ENCODE measurements around the gene MLLT11. TPM values are rescaled to one million over a fixed set of nuclear protein-coding genes. Genes with fewer than 3 reads are reported as not detected.
A peak's percentile ranks its signal among the peaks of the same experiment; 100 is the strongest.

MLLT11 gene
- polyA plus RNA-seq, 3 donors, result 0.38 to 0.93 (median 0.40) TPM

DNA sequence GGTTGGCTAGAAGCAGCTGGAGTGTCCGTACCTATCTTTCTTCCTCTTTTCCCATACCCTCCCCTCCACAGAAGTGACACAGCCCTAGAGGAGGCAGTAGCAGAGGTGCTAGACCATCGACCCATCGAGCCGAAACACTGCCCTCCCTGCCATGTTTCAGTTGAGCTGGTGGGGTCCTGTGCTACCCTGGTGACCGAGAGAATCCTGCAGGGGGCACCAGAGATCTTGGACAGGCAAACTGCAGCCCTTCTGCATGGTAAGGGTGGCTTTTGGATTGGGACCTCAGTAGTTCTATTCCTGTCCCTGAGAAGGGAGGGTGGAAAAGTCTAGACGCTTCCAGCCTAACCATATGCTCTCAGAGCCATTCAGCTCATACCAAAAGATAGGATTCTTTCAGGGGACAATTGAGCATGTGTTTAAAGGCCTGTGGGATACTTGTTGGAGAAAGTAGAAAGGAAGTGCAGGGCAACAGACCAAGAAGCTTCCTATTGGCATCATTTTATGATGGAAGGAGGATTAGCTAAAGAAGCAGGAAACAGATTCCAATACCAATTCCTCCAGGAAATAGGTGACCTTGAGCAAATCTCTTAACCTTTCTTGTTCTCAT, 35.6 kb upstream of the MLLT11 start:
- intact Hi-C loops (cut with micrococcal nuclease), result loop anchor here in 1 of 2 donors (5.0 kb wide), 2 partner anchors 33 to 133 kb away; partner anchors contain the start of genes CDC42SE1 and TNFAIP8L2
- H3K27me3 ChIP-seq (ENCODE audit: control insufficient read depth in 2 of 2, insufficient read depth in 2 of 2, low read length in 2 of 2), result no peaks in the 10 kb centered on the region

DNA sequence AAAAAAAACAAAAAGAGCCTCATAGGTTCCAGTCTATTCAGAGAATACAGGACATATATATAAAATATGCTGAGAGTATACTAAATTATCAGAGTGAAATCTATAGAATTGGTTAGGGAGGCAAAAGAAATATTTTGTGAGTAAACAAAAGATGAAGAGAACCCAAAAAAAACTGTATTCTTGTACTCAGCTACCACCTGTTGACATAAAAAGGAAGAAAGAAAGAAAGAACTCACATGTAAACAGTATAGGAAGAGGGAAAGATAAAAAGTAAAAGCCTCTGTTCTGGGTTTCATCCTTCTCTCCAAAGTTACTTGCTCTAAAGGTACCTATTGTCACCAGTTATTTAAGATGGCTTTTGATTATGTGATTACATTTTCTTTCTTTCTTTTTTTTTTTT, 33.7 kb upstream of the MLLT11 start:
- Histone ChIP-seq H3K27ac (ENCODE audit: low read depth in 1 of 2, low read length in 2 of 2) (no peak overlapping the region), H3K9ac (ENCODE audit: insufficient read depth, low read length, poor library complexity, severe bottlenecking) (no peak overlapping the region), H4K20me1 (ENCODE audit: insufficient read depth, low read length) (no peaks in the 10 kb centered on the region), H3K9me3 (replicated peaks in 1 of 2; ENCODE audit: control insufficient read depth in 1 of 2, insufficient read depth in 1 of 2, low read length in 2 of 2) (no peaks in the 10 kb centered on the region), H3K27me3 (ENCODE audit: control insufficient read depth in 2 of 2, insufficient read depth in 2 of 2, low read length in 2 of 2) (no peaks in the 10 kb centered on the region), H3K79me2 (ENCODE audit: insufficient read depth, low read length) (no peaks in the 10 kb centered on the region), H3K4me2 (replicated peaks; ENCODE audit: extremely low read depth, low read length, poor library complexity, severe bottlenecking) (no peak overlapping the region), H2AFZ (ENCODE audit: insufficient read depth, low read depth, low read length, poor library complexity, severe bottlenecking) (no peak overlapping the region), H3K4me1 (ENCODE audit: control insufficient read depth in 1 of 2, insufficient read depth in 2 of 2, low read length in 2 of 2) (peaks cover 4 to 7% of the 10 kb centered on the region in 2 donors), H3K36me3 (replicated peaks in 1 of 2; ENCODE audit: control insufficient read depth in 1 of 2, insufficient read depth in 2 of 2, low read length in 2 of 2) (peaks cover 28 to 64% of the 10 kb centered on the region in 2 donors), H3K4me3 (replicated peaks in 1 of 3; ENCODE audit: low read depth in 2 of 3, low read length in 3 of 3) (no peak overlapping the region)
- H3K4me3 Mint-ChIP-seq, result no peak overlapping the region
- H3K27ac Mint-ChIP-seq, result no peak overlapping the region
- no peaks in the 10 kb centered on the region for H3K27me3 Mint-ChIP-seq (ENCODE audit: low read depth in 3 of 3)
- peaks cover 48 to 71% of the 10 kb centered on the region in 2 donors for H3K36me3 Mint-ChIP-seq
- intact Hi-C loops (cut with micrococcal nuclease), result loop anchor here in 1 of 2 donors (5.0 kb wide), 1 partner anchor 131 kb away; the partner anchor contains the start of gene TNFAIP8L2
- DNase-seq, result no peak
- no peaks in the 10 kb centered on the region for H3K9me3 Mint-ChIP-seq
- peaks cover 3% of the 10 kb centered on the region for H3K4me1 Mint-ChIP-seq
- TF ChIP-seq, protein P1, sequence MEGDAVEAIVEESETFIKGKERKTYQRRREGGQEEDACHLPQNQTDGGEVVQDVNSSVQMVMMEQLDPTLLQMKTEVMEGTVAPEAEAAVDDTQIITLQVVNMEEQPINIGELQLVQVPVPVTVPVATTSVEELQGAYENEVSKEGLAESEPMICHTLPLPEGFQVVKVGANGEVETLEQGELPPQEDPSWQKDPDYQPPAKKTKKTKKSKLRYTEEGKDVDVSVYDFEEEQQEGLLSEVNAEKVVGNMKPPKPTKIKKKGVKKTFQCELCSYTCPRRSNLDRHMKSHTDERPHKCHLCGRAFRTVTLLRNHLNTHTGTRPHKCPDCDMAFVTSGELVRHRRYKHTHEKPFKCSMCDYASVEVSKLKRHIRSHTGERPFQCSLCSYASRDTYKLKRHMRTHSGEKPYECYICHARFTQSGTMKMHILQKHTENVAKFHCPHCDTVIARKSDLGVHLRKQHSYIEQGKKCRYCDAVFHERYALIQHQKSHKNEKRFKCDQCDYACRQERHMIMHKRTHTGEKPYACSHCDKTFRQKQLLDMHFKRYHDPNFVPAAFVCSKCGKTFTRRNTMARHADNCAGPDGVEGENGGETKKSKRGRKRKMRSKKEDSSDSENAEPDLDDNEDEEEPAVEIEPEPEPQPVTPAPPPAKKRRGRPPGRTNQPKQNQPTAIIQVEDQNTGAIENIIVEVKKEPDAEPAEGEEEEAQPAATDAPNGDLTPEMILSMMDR (IDR thresholded peaks at IDR 0.05), result no peak

More for the DNA sequence above, 35.6 kb upstream of the MLLT11 start:
- WGBS (ENCODE audit: insufficient coverage), result 4% methylated on average over 4 of the region's 6 CpGs
- peak overlapping the region; percentile 4 for H3K4me2 ChIP-seq (replicated peaks; ENCODE audit: extremely low read depth, low read length, poor library complexity, severe bottlenecking)
- peak overlapping the region; percentile 51 to 66 for H3K4me3 Mint-ChIP-seq
- no peaks in the 10 kb centered on the region for H3K79me2 ChIP-seq (ENCODE audit: insufficient read depth, low read length)
- H3K27ac Mint-ChIP-seq, result peak overlapping the region in 2 of 7 donors; percentile 54 to 70
- H3K9me3 Mint-ChIP-seq, result no peaks in the 10 kb centered on the region
- no peaks in the 10 kb centered on the region for H3K27me3 Mint-ChIP-seq (ENCODE audit: low read depth in 3 of 3)
- peaks cover 33 to 64% of the 10 kb centered on the region in 2 donors for H3K36me3 Mint-ChIP-seq
- H3K9me3 ChIP-seq (replicated peaks in 1 of 2; ENCODE audit: control insufficient read depth in 1 of 2, insufficient read depth in 1 of 2, low read length in 2 of 2), result no peaks in the 10 kb centered on the region
- no peak overlapping the region for H3K9ac ChIP-seq (ENCODE audit: insufficient read depth, low read length, poor library complexity, severe bottlenecking)
- peaks cover 17 to 46% of the 10 kb centered on the region in 2 donors for H3K36me3 ChIP-seq (replicated peaks in 1 of 2; ENCODE audit: control insufficient read depth in 1 of 2, insufficient read depth in 2 of 2, low read length in 2 of 2)
- TF ChIP-seq, protein P1 (IDR thresholded peaks at IDR 0.05), result peak; percentile 75
- H3K4me3 ChIP-seq (replicated peaks in 1 of 3; ENCODE audit: low read depth in 2 of 3, low read length in 3 of 3), result no peak overlapping the region
- no peaks in the 10 kb centered on the region for H4K20me1 ChIP-seq (ENCODE audit: insufficient read depth, low read length)
- H3K4me1 ChIP-seq (ENCODE audit: control insufficient read depth in 1 of 2, insufficient read depth in 2 of 2, low read length in 2 of 2), result peaks cover 4 to 7% of the 10 kb centered on the region in 2 donors
- H3K27ac ChIP-seq (ENCODE audit: low read depth in 1 of 2, low read length in 2 of 2), result no peak overlapping the region
- H2AFZ ChIP-seq (ENCODE audit: insufficient read depth, low read depth, low read length, poor library complexity, severe bottlenecking), result peak overlapping the region; percentile 7
- peak; percentile 70 to 82 (median 71) for DNase-seq
- peaks cover 3% of the 10 kb centered on the region for H3K4me1 Mint-ChIP-seq

Measured in CD14-positive monocyte (primary cell).